GM21367 (cell line): ENCODE measurements around the gene HDAC4.

Experiments used
- ATAC-seq: cut with Tn5 transposase; IDR thresholded peaks from one replicate; pipeline ENCODE4 v1.9.1; 2021; ENCODE audit not compliant: unreplicated experiment

The HDAC4 gene

DNA sequence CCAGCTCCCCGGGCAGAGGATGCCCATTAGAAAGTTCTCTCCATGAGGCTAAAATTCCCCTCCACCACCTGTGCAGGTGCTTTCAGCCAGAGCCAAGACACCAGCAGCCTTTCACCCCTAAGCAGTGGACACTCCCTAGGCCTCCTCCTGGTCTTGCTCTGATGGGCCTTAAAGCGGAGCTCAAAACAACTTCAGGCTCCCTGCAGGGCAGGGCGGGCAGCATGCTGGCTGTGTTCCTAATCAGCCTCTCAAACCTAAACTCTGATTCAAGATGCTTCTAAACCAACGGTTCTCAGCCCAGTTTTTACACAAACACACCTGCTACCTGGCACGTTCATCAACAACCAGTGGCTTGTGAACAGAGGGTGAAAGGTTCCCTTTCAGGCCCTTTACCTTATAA lies 298.6 kb downstream of the HDAC4 start:
- ATAC-seq: no peak

- ATAC-seq: no peak
Observed at GRCh38 chr2:239101807-239102206, 299.0 kb downstream of the HDAC4 start.

- no peak for ATAC-seq
Observed at GRCh38 chr2:239101071-239101470, 299.7 kb downstream of the HDAC4 start.

DNA sequence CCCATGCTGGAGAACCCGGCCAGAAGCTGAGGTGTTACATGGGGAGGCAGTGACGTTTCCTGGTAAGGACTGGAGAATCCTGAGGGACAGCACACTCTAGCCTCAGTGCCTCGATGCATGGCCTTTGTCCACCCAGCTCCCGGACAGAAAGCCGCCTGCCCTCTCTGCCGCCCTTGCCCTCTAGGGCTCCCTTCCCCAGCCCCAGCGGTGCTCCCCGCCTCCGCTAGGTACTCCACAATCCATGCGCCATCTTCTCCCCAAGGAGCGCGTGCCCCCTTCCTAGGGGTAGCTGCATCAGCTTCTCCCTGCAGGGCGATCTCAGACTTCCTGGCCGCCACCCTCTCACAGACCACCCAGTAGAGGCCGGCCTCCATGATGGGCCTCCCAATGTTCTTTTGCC lies 301.3 kb downstream of the HDAC4 start:
- no peak for ATAC-seq

DNA sequence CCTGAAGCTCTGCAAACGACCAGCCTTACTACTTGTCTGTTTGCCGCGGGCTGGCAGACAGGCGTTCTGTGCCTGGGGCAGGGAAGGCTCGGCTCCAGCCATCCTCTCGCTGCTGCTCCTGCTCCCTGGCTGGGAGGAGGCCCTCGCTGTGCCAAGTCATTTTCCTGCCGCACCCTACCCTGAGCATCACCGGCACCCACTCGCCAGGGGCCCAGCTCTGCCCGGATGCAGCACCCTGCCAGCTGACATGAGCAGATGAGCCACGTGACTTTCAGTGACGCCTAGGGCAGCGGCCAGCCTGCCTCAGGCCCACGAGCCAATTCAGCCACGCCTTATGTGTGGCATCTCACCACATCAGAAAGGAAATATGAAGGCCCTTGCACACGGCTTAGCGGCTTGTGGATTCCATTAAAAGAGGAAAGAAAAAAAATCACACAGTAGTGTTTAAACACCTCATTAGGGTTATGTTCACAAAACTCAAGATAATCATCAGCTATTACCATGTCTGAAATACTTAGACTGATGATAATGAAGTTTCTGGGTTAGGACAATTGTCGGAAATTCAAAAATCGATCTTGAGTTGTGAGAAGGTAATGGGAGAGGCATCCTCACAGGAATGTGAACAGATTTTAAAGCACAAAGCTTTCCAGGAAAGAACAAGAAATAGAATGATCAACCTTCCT lies 302.4 kb downstream of the HDAC4 start:
- ATAC-seq: no peak

GRCh38 chr2:239097428-239097696 lies 303.5 kb downstream of the HDAC4 start:
- ATAC-seq: no peak

DNA sequence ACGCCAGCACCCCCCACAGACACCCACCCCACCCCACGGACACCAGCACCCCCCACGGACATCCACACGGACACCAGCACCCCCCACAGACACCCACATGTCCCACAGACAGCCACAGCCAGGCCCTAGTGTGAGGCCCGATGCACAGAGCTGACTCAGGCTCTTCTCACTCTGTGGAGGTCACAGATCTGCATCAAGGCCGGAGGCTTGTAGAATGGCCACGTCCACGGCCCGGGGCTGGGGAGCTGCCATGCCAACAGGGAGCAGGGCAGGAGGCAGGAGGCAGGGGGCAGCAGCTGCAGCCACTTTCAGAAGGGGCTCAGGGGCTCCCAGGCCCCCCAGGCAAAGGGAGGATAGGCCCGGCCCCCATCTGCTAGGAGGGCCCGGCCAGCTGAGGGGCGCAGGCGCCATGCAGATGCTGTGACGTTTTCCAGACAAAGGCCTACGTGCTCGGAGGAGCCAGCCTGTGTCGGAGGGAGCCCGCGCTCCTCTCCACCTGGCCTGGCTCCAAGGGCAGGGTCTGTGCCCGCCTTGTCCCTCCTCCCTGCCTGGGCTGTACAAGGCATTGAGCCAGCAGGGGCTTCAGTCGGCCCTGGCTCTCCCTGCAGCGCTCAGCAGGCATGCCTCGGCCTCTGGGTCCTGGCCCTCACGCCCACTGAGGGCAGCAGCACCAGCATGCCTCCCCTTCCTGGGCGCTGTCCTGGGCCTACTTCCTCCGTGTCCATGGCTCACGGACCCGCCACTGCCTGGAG lies 304.0 kb downstream of the HDAC4 start:
- ATAC-seq: no peak

- no peak for ATAC-seq
Observed at GRCh38 chr2:239095460-239096081, 305.2 kb downstream of the HDAC4 start.

- ATAC-seq: no peak
Observed at GRCh38 chr2:239094867-239095266, 306.0 kb downstream of the HDAC4 start.

GRCh38 chr2:239093952-239094351 lies 306.9 kb downstream of the HDAC4 start:
- no peak for ATAC-seq

DNA sequence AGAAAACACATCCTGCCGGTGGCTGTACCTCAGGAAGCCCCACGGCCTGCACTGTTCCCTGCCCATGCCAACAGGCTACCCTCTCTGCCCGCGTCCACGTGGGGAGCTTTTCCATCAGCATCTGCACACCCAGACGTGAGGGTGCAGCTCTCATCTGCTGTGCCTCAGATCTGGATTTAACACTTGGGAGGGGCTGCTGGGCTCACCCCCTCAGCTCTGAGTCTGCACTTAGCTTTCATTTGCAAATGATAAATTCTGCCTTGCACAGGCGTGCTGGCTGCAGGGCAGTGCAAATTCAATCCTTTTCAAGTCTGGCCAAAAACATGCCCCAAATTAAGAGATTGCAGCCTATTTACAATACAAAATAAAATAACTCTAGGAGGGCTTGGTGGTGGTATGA lies 307.3 kb downstream of the HDAC4 start:
- no peak for ATAC-seq

DNA sequence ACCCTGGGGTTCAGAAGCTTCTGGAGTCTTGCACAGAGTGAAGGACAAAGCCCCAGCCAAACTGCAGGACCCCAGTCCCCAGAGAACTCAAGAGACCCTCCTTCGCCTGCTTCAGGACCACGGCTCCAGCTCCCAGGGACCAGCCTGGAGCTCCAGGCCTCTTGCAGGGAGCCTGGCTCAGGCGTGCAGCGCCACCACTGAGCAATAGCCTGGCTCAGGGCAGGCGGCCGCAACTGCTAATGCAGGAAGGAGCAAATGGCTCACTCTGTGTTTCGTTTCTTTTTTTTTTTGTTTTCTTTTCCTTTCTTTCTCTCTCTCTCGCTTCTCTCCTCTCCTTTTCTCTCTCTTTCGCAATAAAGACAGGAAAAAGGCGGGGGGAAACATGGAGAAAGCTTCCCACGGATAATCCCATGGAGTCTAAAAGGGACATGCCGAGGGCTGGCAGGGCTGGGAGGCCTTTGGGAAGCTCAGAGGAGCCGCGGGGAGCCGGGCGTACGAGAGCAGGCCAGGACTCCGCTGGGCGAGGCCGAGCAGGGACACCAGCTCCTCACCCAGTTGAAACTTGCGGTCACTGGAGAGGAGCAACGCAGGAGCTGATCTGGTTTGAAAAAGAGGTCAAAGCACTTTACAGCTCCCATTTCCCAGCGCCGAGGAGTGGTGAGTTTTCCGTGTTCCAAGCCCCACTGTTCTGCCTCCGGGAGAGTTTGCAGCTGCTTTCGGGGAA lies 308.1 kb downstream of the HDAC4 start:
- no peak for ATAC-seq

- ATAC-seq: no peak
Observed at GRCh38 chr2:239089884-239090283, 310.9 kb downstream of the HDAC4 start.

DNA sequence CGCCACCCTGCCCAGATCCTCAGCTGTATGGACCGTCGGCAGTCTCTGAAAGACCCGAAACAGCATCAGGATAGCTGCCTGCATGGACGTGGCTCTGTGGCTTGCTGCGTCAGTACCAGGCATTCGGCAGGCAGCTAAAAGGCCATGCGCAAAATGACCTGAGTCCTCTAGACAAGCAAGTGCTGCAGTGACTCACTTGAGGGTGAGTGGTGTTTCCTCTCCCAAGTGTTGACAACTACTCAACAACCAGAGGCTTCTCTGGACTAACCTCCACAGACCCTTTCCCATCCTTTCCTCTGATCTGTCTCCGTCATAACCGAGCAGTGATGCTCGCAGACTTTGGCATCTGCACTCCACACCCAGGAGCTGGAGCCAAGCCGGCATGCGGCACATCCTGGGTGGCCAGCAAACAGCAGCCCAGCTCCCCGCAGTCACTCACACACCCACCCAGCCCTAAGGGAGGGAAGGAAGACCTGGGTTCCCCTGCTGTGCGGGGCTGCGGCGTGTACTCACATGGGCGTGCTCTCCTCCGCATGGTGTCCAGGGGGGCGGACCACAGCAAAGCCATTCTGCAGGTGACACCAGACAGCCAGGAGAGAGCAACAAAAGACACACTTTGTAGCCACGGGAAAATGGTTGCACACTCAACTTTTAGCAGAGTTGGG lies 313.6 kb downstream of the HDAC4 start:
- ATAC-seq: no peak

- no peak for ATAC-seq
Observed at GRCh38 chr2:239086325-239087020, 314.3 kb downstream of the HDAC4 start.

DNA sequence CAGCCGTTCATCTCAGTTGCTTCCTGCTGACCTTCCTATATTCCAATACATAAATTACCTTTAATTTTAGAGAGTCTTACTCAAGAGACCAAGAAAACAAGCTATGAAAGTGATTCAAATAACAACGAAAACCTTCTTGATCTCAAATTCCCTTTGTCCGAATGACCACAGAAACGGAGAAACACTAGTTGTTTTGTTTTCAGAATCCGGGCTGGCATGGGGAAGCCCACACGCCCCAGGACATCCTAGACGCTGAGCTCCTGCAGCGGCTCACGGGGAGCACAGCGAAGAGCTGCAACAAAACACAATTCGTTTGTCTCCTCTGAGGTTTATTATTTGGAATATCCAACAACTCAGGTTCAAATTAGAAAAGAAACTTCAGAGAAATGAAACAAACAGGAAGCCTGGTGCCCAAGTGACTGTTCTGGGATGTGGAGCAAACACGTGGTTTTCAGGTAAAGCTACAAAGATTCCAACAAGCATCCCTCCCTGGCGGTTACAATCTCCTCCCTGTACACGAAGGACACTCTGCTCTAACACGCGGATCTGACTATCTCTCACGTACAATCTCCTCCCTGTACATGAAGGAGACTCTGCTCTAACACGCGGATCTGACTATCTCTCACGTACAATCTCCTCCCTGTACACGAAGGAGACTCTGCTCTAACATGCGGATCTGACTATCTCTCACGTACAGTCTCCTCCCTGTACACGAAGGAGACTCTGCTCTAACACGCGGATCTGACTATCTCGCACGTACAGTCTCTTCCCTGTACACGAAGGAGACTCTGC lies 315.4 kb downstream of the HDAC4 start:
- ATAC-seq: no peak

DNA sequence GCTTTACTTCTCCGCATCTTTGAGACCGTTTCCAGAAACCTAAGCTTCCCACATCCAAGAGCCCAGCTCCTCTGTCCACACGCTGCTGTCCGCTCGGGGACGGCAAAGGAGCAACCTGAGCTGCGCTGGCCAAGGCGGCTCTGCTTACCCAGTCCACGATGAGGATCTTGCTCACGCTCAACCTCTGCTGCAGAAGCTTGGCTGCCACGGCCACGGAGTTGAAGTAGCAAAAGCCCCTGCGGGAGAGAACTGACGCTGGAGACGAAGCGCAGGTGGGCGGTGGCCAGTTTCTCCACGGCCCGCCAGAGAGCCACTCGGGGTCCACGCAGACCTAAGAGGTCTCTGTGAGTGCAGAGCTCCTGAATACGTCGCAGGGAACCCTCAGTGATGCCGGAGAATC lies 316.8 kb downstream of the HDAC4 start:
- ATAC-seq: no peak

DNA sequence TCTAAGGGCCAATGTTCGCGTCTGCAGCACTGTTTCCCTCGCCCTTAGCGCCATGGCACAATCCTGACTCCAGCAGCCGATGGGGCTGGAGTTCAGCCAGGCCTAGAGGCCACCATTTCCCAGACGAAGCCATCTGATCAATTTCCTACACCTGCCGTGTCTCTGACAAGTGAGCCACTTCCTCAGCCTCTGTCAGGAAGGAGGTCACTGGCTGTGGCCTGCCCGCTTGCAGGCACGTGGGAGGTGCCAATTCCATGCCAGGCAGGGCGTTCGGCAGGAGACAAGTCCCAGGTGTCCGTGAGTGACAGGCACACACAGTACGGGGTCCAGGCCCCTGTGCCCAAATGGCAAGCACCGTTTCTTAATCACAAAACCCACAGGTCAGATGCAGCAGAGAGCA lies 318.4 kb downstream of the HDAC4 start:
- no peak for ATAC-seq

DNA sequence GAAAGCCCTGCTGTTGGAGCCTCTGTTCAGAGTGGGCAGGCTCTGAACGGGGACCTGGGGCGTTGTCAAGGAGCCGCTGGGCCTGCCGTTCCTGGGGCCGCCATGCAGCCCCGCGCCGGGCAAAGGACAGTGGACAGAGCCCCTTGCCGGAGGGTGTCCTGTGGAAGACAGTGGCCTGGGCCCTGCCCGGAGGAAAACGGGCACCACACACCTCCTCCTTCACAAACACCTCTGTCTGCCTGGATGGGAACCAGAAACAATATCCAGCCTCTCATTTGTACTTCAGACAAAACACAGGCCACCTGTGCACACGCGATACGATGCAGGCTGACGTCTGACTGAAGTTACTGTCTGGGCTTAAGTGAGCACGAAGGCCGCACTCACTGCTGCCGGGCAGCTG lies 319.2 kb downstream of the HDAC4 start:
- ATAC-seq: no peak

- no peak for ATAC-seq
Observed at GRCh38 chr2:239081046-239081445, 319.8 kb downstream of the HDAC4 start.
